ENCODE results near the gene TM7SF2. TPM values are rescaled to one million over a fixed set of nuclear protein-coding genes. Genes with fewer than 3 reads are reported as not detected.

Gene TM7SF2
- total and polyA plus RNA-seq, 10 donors = 8.9 to 29.7 (median 14.3) TPM

DNA sequence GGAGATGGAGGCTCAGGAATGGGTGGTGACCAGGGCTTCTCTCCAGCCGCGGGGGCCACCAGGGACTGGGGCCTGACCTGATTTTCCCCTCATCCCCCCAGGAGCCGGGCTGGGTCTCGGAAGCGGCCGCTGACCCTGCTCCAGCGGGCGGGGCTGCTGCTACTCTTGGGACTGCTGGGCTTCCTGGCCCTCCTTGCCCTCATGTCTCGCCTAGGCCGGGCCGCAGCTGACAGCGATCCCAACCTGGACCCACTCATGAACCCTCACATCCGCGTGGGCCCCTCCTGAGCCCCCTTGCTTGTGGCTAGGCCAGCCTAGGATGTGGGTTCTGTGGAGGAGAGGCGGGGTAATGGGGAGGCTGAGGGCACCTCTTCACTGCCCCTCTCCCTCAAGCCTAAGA is 23.8 kb upstream of the TM7SF2 start:
- H3K27ac ChIP-seq = no peak overlapping the region
- no peak for TF ChIP-seq POLR2A (IDR thresholded peaks at IDR 0.05)
- TF ChIP-seq POLR2AphosphoS5 (IDR thresholded peaks at IDR 0.05) = peak in 1 of 3 donors; percentile 12
- TF ChIP-seq, protein P1, sequence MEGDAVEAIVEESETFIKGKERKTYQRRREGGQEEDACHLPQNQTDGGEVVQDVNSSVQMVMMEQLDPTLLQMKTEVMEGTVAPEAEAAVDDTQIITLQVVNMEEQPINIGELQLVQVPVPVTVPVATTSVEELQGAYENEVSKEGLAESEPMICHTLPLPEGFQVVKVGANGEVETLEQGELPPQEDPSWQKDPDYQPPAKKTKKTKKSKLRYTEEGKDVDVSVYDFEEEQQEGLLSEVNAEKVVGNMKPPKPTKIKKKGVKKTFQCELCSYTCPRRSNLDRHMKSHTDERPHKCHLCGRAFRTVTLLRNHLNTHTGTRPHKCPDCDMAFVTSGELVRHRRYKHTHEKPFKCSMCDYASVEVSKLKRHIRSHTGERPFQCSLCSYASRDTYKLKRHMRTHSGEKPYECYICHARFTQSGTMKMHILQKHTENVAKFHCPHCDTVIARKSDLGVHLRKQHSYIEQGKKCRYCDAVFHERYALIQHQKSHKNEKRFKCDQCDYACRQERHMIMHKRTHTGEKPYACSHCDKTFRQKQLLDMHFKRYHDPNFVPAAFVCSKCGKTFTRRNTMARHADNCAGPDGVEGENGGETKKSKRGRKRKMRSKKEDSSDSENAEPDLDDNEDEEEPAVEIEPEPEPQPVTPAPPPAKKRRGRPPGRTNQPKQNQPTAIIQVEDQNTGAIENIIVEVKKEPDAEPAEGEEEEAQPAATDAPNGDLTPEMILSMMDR (IDR thresholded peaks at IDR 0.05 in 8 of 11, conservative IDR thresholded peaks at IDR 0.05 in 3 of 11) = no peak
- peaks cover 0 to 58% (median 39%) of the 10 kb centered on the region in 6 donors for H3K36me3 ChIP-seq
- WGBS, 5 donors = 86 to 97% (median 95%) methylated on average over 10 to 15 of the region's 15 CpGs
- DNase-seq = no peak
- intact Hi-C loops (cut with DNase I; ENCODE audit: low total_unique reads) = no loop called here
- H3K9me3 ChIP-seq = no peaks in the 10 kb centered on the region
- H3K27me3 ChIP-seq (replicated peaks in 1 of 7) = no peaks in the 10 kb centered on the region
- H3K4me1 ChIP-seq = peaks cover 16 to 32% (median 25%) of the 10 kb centered on the region in 6 donors
- no peak overlapping the region for H3K4me3 ChIP-seq

DNA sequence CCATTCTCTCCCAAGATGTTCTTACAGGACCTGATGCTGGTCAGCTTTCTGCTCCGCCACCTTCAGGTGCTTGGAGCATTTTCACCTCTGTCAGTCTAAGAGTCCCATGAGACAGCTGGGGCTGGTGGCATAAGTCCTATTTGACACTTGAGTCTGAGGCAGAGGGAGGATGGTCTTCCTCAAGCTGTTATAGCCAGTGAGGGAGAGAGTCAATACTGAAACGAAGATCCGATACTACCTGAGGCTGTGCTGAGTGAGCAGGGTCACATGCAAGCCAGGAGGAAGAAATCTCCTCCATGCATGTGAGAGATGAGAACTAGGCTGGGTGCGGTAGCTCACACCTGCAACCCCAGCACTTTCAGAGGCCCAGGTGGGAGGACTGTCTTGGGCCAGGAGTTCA is 22.1 kb upstream of the TM7SF2 start:
- Histone ChIP-seq H3K27ac (no peak overlapping the region), H3K36me3 (peaks cover 0 to 58% (median 39%) of the 10 kb centered on the region in 6 donors), H3K27me3 (replicated peaks in 1 of 7) (no peaks in the 10 kb centered on the region), H3K4me1 (peaks cover 10 to 19% (median 12%) of the 10 kb centered on the region in 6 donors), H3K9me3 (no peaks in the 10 kb centered on the region), H3K4me3 (no peak overlapping the region)
- 90 to 100% (median 93%) methylated on average over 4 of the region's 4 CpGs for WGBS, 5 donors
- intact Hi-C loops (cut with DNase I; ENCODE audit: low total_unique reads) = no loop called here
- no peak for DNase-seq
- TF ChIP-seq POLR2A (IDR thresholded peaks at IDR 0.05) (no peak), POLR2AphosphoS5 (IDR thresholded peaks at IDR 0.05) (no peak)
- TF ChIP-seq, protein P1 (IDR thresholded peaks at IDR 0.05 in 8 of 11, conservative IDR thresholded peaks at IDR 0.05 in 3 of 11) = no peak

DNA sequence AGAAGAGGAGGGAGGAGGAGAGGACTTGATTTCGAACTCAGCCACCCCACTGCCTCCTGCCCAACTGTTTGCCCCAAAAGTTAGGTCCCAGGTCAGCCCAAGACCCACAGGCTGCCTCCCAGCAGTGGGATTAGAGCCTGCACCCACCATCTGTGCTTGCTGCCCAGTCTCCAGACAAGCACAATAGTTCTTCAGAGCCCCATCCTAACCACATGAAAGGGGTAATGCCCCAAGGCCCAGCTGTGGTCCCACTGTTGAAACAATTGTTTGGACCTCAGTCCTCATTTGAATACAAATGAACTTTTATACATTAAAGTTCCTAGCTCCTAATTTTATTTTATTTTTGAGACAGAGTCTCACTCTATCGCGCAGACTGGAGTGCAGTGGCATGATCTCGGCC is 21.0 kb upstream of the TM7SF2 start:
- Histone ChIP-seq H3K4me1 (peaks cover 1 to 11% (median 3%) of the 10 kb centered on the region in 6 donors), H3K27me3 (replicated peaks in 1 of 7) (no peaks in the 10 kb centered on the region), H3K9me3 (no peaks in the 10 kb centered on the region), H3K27ac (no peak overlapping the region), H3K36me3 (peaks cover 0 to 50% (median 36%) of the 10 kb centered on the region in 6 donors), H3K4me3 (no peak overlapping the region)
- 89 to 99% (median 96%) methylated on average over 4 of the region's 4 CpGs for WGBS, 5 donors
- intact Hi-C loops (cut with DNase I; ENCODE audit: low total_unique reads) = no loop called here
- TF ChIP-seq POLR2AphosphoS5 (IDR thresholded peaks at IDR 0.05) (no peak), POLR2A (IDR thresholded peaks at IDR 0.05) (no peak)
- TF ChIP-seq, protein P1 (IDR thresholded peaks at IDR 0.05 in 8 of 11, conservative IDR thresholded peaks at IDR 0.05 in 3 of 11) = no peak
- DNase-seq = peak; percentile 31

DNA sequence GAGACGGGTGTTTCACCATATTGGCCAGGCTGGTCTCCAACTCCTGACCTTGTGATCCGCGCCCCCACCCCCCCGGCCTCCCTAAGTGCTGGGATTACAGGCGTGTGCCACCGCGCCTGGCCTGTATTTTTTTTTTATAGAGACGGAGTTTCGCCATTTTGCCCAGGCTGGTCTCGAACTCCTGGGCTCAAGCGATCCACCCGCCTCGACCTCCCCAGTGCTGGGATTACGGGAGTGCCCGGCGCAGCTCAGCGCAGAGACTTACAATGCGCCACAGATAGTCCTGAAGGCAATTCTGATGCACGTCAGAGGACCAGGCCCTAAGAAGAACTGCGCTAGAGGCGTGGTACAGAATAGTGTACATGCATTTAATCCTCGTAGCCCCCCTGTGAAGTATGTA is 16.2 kb upstream of the TM7SF2 start:
- Histone ChIP-seq H3K27me3 (replicated peaks in 1 of 7) (no peaks in the 10 kb centered on the region), H3K4me1 (peaks cover 15 to 37% (median 23%) of the 10 kb centered on the region in 6 donors), H3K4me3 (peak overlapping the region in 4 of 8 donors; percentile 89 to 95 (median 93)), H3K9me3 (no peaks in the 10 kb centered on the region), H3K27ac (peak overlapping the region in 6 of 8 donors; percentile 86 to 96 (median 94)), H3K36me3 (peaks cover 0 to 37% (median 4%) of the 10 kb centered on the region in 6 donors)
- intact Hi-C loops (cut with DNase I; ENCODE audit: low total_unique reads) = no loop called here
- 83 to 88% (median 86%) methylated on average over 22 of the region's 22 CpGs for WGBS, 5 donors
- TF ChIP-seq POLR2AphosphoS5 (IDR thresholded peaks at IDR 0.05) (no peak), POLR2A (IDR thresholded peaks at IDR 0.05) (no peak)
- TF ChIP-seq, protein P1 (IDR thresholded peaks at IDR 0.05 in 8 of 11, conservative IDR thresholded peaks at IDR 0.05 in 3 of 11) = no peak
- DNase-seq = no peak

Data from spleen (tissue), 11 donors.